B cell (primary cell): ENCODE results near the gene SYT4. TPM values are rescaled to one million over a fixed set of nuclear protein-coding genes. Genes with fewer than 3 reads are reported as not detected.

Experiments
- ATAC-seq: fragments of 200-7000 bp; cut with Tn5 transposase; one replicate; pipeline ENCODE4 v1.10.0; 2021; ENCODE audit warnings: low read depth, mild to moderate bottlenecking, moderate number of reproducible peaks, moderate library complexity
- CTCF ChIA-PET: fragments of 350-600 bp; sonication (Branson Sonifier 250); formaldehyde crosslinking; loops from one replicate; lab custom pipeline; 2021; ENCODE audit warnings: antibody characterized with exemption, inconsistent platforms; lab: Charles Lee
- POLR2A ChIA-PET: fragments of 350-600 bp; sonication (Branson Sonifier 250); formaldehyde crosslinking; loops from one replicate; lab custom pipeline; 2021; ENCODE audit warnings: antibody characterized with exemption; lab: Charles Lee
- DNase-seq: peaks from one replicate; pipeline ENCODE4 v3.0.0; 2013
- H2AFZ ChIP-seq: 2 replicates; pipeline ENCODE4 v1.6.1; 2012; ENCODE audit warnings: mild to moderate bottlenecking, low read depth, low read length; ENCODE audit not compliant: insufficient read depth, poor library complexity, severe bottlenecking
- H3K27ac ChIP-seq, 2 donors: 1 replicate in 1 of 2; 2 replicates in 1 of 2; pipeline ENCODE4 v1.5.1; 2012 to 2013; ENCODE audit warnings: low read length in 2 of 2, mild to moderate bottlenecking in 2 of 2, moderate library complexity in 1 of 2
- H3K27me3 ChIP-seq, 4 experiments: fragments of 200-600 bp in 1 of 4; sonication (generic) in 1 of 4; replicated peaks in 1 of 4; 1 replicate in 2 of 4; 2 replicates in 2 of 4; pipeline versions ENCODE4 v1.6.1 to v1.7.0; 2013 to 2016; ENCODE audit warnings: low read length in 3 of 4, mild to moderate bottlenecking in 2 of 4, mixed read lengths in 1 of 4, moderate library complexity in 1 of 4; ENCODE audit not compliant: insufficient read depth in 4 of 4, control insufficient read depth in 3 of 4; ENCODE audit errors: control extremely low read depth in 1 of 4
- H3K36me3 ChIP-seq, 2 experiments: replicated peaks in 1 of 2; 1 replicate in 1 of 2; 2 replicates in 1 of 2; pipeline versions ENCODE4 v1.6.1 to v1.7.1; 2013; ENCODE audit warnings: low read length in 1 of 2; ENCODE audit not compliant: insufficient read depth in 2 of 2, control insufficient read depth in 1 of 2; ENCODE audit errors: control extremely low read depth in 1 of 2, extremely low read depth in 1 of 2
- H3K4me1 ChIP-seq, 2 donors: fragments of 200-600 bp in 1 of 2; sonication (generic) in 1 of 2; 1 replicate in 1 of 2; 2 replicates in 1 of 2; pipeline versions ENCODE4 v1.5.1 to v1.6.1; 2013 to 2017; ENCODE audit warnings: low read length in 2 of 2; ENCODE audit not compliant: control insufficient read depth in 2 of 2, insufficient read depth in 2 of 2
- H3K4me2 ChIP-seq: replicated peaks from 2 replicates; pipeline ENCODE3; 2012; ENCODE audit warnings: mild to moderate bottlenecking, low read depth, low read length; ENCODE audit not compliant: poor library complexity, severe bottlenecking
- H3K4me3 ChIP-seq, 5 experiments: fragments of 200-600 bp in 1 of 5; sonication (generic) in 1 of 5; 1 replicate in 3 of 5; 2 replicates in 2 of 5; pipeline versions ENCODE4 v1.5.1 to v1.7.0; 2011 to 2016; ENCODE audit warnings: low read length in 4 of 5, mild to moderate bottlenecking in 4 of 5, low read depth in 2 of 5, control low read depth in 1 of 5, moderate library complexity in 1 of 5; ENCODE audit not compliant: insufficient read depth in 1 of 5; ENCODE audit errors: control extremely low read depth in 1 of 5, extremely low read depth in 1 of 5
- H3K79me2 ChIP-seq: fragments of 200-600 bp; sonication (generic); one replicate; pipeline ENCODE4 v1.6.0; 2016; ENCODE audit warnings: low read length; ENCODE audit not compliant: control insufficient read depth, insufficient read depth
- H3K9ac ChIP-seq: fragments of 200-600 bp; sonication (generic); 2 replicates; pipeline ENCODE4 v1.6.1; 2017; ENCODE audit warnings: mild to moderate bottlenecking, low read length, moderate library complexity
- H3K9me3 ChIP-seq, 3 donors: one replicate each; pipeline versions ENCODE4 v1.6.1 to v1.7.1; 2013; ENCODE audit warnings: low read length in 2 of 3; ENCODE audit not compliant: control insufficient read depth in 2 of 3, insufficient read depth in 1 of 3; ENCODE audit errors: control extremely low read depth in 1 of 3
- H4K20me1 ChIP-seq: 2 replicates; pipeline ENCODE4 v1.6.0; 2012; ENCODE audit warnings: mild to moderate bottlenecking, low read length; ENCODE audit not compliant: insufficient read depth, control insufficient read depth, poor library complexity, severe bottlenecking
- H3K27ac Mint-ChIP-seq: one replicate; pipeline ENCODE4 v1.8.0; 2021; ENCODE audit warnings: mixed read lengths
- H3K27me3 Mint-ChIP-seq: one replicate; pipeline ENCODE4 v1.8.0; 2021; ENCODE audit warnings: mixed read lengths
- H3K4me1 Mint-ChIP-seq: one replicate; pipeline ENCODE4 v1.8.0; 2021; ENCODE audit warnings: mixed read lengths
- H3K4me3 Mint-ChIP-seq: one replicate; pipeline ENCODE4 v1.8.0; 2021; ENCODE audit warnings: mixed read lengths
- H3K9me3 Mint-ChIP-seq: one replicate; pipeline ENCODE4 v1.8.0; 2022; ENCODE audit warnings: mixed read lengths; ENCODE audit not compliant: insufficient read depth
- CTCF ChIP-seq: fragments of 200-600 bp; IDR thresholded peaks from one replicate; pipeline ENCODE4 v1.8.0; 2022; ENCODE audit warnings: antibody characterized with exemption, mild to moderate bottlenecking
- EZH2 ChIP-seq: IDR thresholded peaks from 2 replicates; pipeline ENCODE4 v1.6.1; 2012; ENCODE audit warnings: borderline replicate concordance, low read depth, mild to moderate bottlenecking, moderate library complexity, low read length; ENCODE audit not compliant: insufficient read depth, poor library complexity, severe bottlenecking
- WGBS: methylation state at CpG from one replicate; pipeline ENCODE4 v1.1.5; 2013; ENCODE audit warnings: missing lambda C conversion rate; ENCODE audit not compliant: insufficient coverage; 5-methylcytosine and 5-hydroxymethylcytosine counted together
- intact Hi-C: fragments of 100-400 bp; cut with micrococcal nuclease; formaldehyde crosslinking; loops from one replicate; pipeline ENCODE4 v1.10.0; 2022
- polyA plus RNA-seq: library from polyadenylated mRNA; depleted of rRNA; stranded (reverse); fragments of >200 nt; gene quantifications from 2 replicates; pipeline ENCODE4 v1.2.3, GENCODE V29; 2012
- total RNA-seq, 2 donors: library from RNA; stranded (reverse); fragments of 120-200 nt in 1 of 2; gene quantifications; 1 replicate in 1 of 2; 2 replicates in 1 of 2; pipeline versions ENCODE4 v1.2.3 to v1.2.4, GENCODE V29; 2013 to 2022

The SYT4 gene
- total and polyA plus RNA-seq, 2 donors (not counting 1 experiment from before 2014, with no cell fraction given), result not detected

GRCh38 chr18:43265465-43265864 is 11.8 kb downstream of the SYT4 start:
- Histone ChIP-seq H3K27me3 (no peaks in the 10 kb centered on the region), H3K4me2 (no peak overlapping the region), H3K36me3 (no peaks in the 10 kb centered on the region), H4K20me1 (no peaks in the 10 kb centered on the region), H3K9me3 (no peaks in the 10 kb centered on the region), H3K79me2 (no peaks in the 10 kb centered on the region), H3K27ac (no peak overlapping the region), H3K4me3 (no peak overlapping the region), H3K9ac (no peak overlapping the region), H3K4me1 (no peaks in the 10 kb centered on the region), H2AFZ (no peak overlapping the region)
- DNase-seq (no peak), ATAC-seq (no peak)
- intact Hi-C loops, result no loop called here
- peaks cover 3% of the 10 kb centered on the region for H3K9me3 Mint-ChIP-seq
- H3K4me3 Mint-ChIP-seq, result no peak overlapping the region
- WGBS, result 97% methylated on average over 3 of the region's 4 CpGs
- H3K27me3 Mint-ChIP-seq, result no peaks in the 10 kb centered on the region
- no peaks in the 10 kb centered on the region for H3K4me1 Mint-ChIP-seq
- TF ChIP-seq CTCF (no peak), EZH2 (no peak)
- ChIA-PET CTCF (no interaction called here), POLR2A (no interaction called here)
- H3K27ac Mint-ChIP-seq, result no peak overlapping the region

GRCh38 chr18:43248610-43249249 is 28.6 kb downstream of the SYT4 start:
- CTCF ChIA-PET, result no interaction called here
- H3K27me3 Mint-ChIP-seq, result no peaks in the 10 kb centered on the region
- Histone ChIP-seq H3K4me3 (no peak overlapping the region), H3K27me3 (no peaks in the 10 kb centered on the region), H3K9ac (no peak overlapping the region), H3K4me1 (no peaks in the 10 kb centered on the region), H3K4me2 (no peak overlapping the region), H2AFZ (no peak overlapping the region), H3K27ac (no peak overlapping the region), H3K79me2 (no peaks in the 10 kb centered on the region), H3K36me3 (no peaks in the 10 kb centered on the region), H3K9me3 (no peaks in the 10 kb centered on the region), H4K20me1 (no peaks in the 10 kb centered on the region)
- ATAC-seq (no peak), DNase-seq (no peak)
- intact Hi-C loops, result no loop called here
- no peaks in the 10 kb centered on the region for H3K9me3 Mint-ChIP-seq
- no peak overlapping the region for H3K4me3 Mint-ChIP-seq
- POLR2A ChIA-PET, result no interaction called here
- no peaks in the 10 kb centered on the region for H3K4me1 Mint-ChIP-seq
- WGBS, result no CpG with 5 or more reads among the region's 1 CpG
- TF ChIP-seq EZH2 (no peak), CTCF (no peak)
- no peak overlapping the region for H3K27ac Mint-ChIP-seq
